WTC11 (cell line): ENCODE measurements around the gene CORO2B. TPM values are rescaled to one million over a fixed set of nuclear protein-coding genes. Genes with fewer than 3 reads are reported as not detected.
A peak's percentile ranks its signal among the peaks of the same experiment; 100 is the strongest.

ENCODE experiments used
- GABPB1 ChIP-seq: sonication (generic); formaldehyde crosslinking; IDR thresholded peaks from 2 replicates; pipeline ENCODE4 v1.8.1; 2023; ENCODE audit warnings: mild to moderate bottlenecking, missing genetic modification reagents
- JUN ChIP-seq: sonication (generic); formaldehyde crosslinking; IDR thresholded peaks from 2 replicates; pipeline ENCODE4 v1.8.0; 2023; ENCODE audit warnings: mild to moderate bottlenecking, missing genetic modification reagents
- KAT7 ChIP-seq: sonication (generic); formaldehyde crosslinking; IDR thresholded peaks from 2 replicates; pipeline ENCODE4 v1.8.1; 2023; ENCODE audit warnings: missing genetic modification reagents, mild to moderate bottlenecking, borderline replicate concordance
- OVOL2 ChIP-seq: fragments of 250-450 bp; sonication (Bioruptor Pico); IDR thresholded peaks from 2 replicates; pipeline ENCODE4 v1.9.0; 2021; ENCODE audit warnings: mild to moderate bottlenecking, borderline replicate concordance
- SMAD3 ChIP-seq: sonication (generic); formaldehyde crosslinking; IDR thresholded peaks from 2 replicates; pipeline ENCODE4 v1.8.0; 2022; ENCODE audit warnings: missing genetic modification reagents, mild to moderate bottlenecking, borderline replicate concordance
- SMAD4 ChIP-seq: sonication (generic); formaldehyde crosslinking; IDR thresholded peaks from 2 replicates; pipeline ENCODE4 v1.8.0; 2022; ENCODE audit warnings: mild to moderate bottlenecking, missing genetic modification reagents
- TCF7 ChIP-seq: sonication (generic); formaldehyde crosslinking; IDR thresholded peaks from 2 replicates; pipeline ENCODE4 v1.8.0; 2022; ENCODE audit warnings: mild to moderate bottlenecking, low read depth, missing genetic modification reagents, moderate library complexity
- ZNF232 ChIP-seq: sonication (generic); formaldehyde crosslinking; IDR thresholded peaks from 2 replicates; pipeline ENCODE4 v1.8.0; 2022; ENCODE audit warnings: mild to moderate bottlenecking, missing genetic modification reagents
- ZNF396 ChIP-seq: fragments of 250-450 bp; sonication (Bioruptor Pico); IDR thresholded peaks from 2 replicates; pipeline ENCODE4 v1.8.0; 2021; ENCODE audit warnings: mild to moderate bottlenecking, moderate library complexity, borderline replicate concordance
- total RNA-seq: library from RNA; stranded (reverse); gene quantifications from 3 replicates; pipeline ENCODE4 v1.2.3, GENCODE V29; 2021
- TF ChIP-seq, protein P1 (sequence below): sonication (generic); formaldehyde crosslinking; IDR thresholded peaks from 2 replicates; pipeline ENCODE4 v1.8.1; 2023; ENCODE audit warnings: mild to moderate bottlenecking, moderate library complexity, missing genetic modification reagents
- TF ChIP-seq, protein P2 (sequence below): sonication (generic); formaldehyde crosslinking; IDR thresholded peaks from 2 replicates; pipeline ENCODE4 v1.8.0; 2022; ENCODE audit warnings: missing genetic modification reagents
- TF ChIP-seq, protein P3 (sequence below): fragments of 250-450 bp; sonication (Bioruptor Pico); IDR thresholded peaks from 2 replicates; pipeline ENCODE4 v1.9.0; 2021; ENCODE audit warnings: mild to moderate bottlenecking
- TF ChIP-seq, protein P4 (sequence below): sonication (generic); formaldehyde crosslinking; IDR thresholded peaks from 2 replicates; pipeline ENCODE4 v1.8.1; 2023; ENCODE audit warnings: mild to moderate bottlenecking, missing genetic modification reagents, borderline replicate concordance
- TF ChIP-seq, protein P5 (sequence below): fragments of 250-450 bp; sonication (Bioruptor Pico); conservative IDR thresholded peaks from 2 replicates; pipeline ENCODE4 v1.9.0; 2021; ENCODE audit warnings: mild to moderate bottlenecking
- TF ChIP-seq, protein P6 (sequence below): sonication (generic); formaldehyde crosslinking; IDR thresholded peaks from 2 replicates; pipeline ENCODE4 v1.8.0; 2022; ENCODE audit warnings: mild to moderate bottlenecking, missing genetic modification reagents
- TF ChIP-seq, protein P7 (sequence below): sonication (generic); formaldehyde crosslinking; IDR thresholded peaks from 2 replicates; pipeline ENCODE4 v1.8.0; 2022; ENCODE audit warnings: mild to moderate bottlenecking, missing genetic modification reagents
- TF ChIP-seq, protein P8 (sequence below): fragments of 200-600 bp; IDR thresholded peaks from 2 replicates; pipeline ENCODE4 v1.8.0; 2022; ENCODE audit warnings: antibody characterized with exemption

The CORO2B gene
- total RNA-seq, 1 experiment from 2014 or later: 4.9 TPM

DNA sequence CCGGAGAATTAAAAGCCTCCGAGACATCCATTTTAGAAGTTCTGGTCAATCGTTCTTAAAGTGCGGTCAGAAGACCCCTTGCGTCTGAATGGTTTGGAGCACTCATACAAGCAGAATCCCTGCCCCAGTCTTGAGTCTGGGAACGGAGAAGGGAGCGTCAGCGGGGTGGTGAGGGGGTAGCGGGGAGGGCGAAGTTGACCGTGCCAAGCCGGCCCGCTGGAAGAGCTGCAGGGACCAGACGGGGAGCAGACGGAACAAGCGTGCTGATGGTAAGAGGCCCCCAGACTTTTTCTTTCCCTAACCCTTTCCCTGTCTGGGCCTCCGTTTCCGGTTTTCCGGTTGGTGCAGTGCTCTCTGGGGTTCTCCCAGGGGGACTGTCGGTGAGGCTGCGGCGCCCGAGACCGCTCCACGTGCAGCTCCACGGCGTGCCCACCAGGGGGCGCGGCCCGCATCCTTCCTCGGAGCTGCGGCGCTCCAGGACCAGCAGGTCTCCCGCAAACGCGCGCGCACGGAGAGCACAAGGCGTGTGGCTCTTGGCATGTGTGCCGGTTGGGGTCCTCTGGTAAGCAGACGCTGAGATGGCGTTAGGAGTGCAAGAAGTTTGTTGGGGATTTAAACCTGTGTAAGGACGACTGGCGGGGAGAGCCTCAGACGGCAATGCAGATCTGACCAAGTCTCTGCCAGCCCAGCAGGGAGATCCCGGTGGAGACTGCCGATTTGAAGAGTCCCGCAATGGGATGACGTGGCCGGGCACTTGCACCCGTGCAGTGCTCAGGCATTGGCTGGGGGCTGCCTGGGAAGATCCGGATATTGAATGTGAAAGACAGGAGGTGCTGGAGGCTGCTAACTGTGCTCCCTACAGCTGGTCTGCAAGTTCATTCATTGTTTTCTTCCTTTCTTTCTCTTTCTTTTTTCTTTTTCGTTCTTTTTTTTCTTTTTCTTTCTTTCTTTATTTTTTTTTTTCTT is 19.2 kb upstream of the CORO2B start (continued):
- TF ChIP-seq, protein P1, sequence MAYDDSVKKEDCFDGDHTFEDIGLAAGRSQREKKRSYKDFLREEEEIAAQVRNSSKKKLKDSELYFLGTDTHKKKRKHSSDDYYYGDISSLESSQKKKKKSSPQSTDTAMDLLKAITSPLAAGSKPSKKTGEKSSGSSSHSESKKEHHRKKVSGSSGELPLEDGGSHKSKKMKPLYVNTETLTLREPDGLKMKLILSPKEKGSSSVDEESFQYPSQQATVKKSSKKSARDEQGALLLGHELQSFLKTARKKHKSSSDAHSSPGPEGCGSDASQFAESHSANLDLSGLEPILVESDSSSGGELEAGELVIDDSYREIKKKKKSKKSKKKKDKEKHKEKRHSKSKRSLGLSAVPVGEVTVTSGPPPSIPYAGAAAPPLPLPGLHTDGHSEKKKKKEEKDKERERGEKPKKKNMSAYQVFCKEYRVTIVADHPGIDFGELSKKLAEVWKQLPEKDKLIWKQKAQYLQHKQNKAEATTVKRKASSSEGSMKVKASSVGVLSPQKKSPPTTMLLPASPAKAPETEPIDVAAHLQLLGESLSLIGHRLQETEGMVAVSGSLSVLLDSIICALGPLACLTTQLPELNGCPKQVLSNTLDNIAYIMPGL (CRISPR knock-in tag): peak; percentile 95
- TF ChIP-seq, protein P2, sequence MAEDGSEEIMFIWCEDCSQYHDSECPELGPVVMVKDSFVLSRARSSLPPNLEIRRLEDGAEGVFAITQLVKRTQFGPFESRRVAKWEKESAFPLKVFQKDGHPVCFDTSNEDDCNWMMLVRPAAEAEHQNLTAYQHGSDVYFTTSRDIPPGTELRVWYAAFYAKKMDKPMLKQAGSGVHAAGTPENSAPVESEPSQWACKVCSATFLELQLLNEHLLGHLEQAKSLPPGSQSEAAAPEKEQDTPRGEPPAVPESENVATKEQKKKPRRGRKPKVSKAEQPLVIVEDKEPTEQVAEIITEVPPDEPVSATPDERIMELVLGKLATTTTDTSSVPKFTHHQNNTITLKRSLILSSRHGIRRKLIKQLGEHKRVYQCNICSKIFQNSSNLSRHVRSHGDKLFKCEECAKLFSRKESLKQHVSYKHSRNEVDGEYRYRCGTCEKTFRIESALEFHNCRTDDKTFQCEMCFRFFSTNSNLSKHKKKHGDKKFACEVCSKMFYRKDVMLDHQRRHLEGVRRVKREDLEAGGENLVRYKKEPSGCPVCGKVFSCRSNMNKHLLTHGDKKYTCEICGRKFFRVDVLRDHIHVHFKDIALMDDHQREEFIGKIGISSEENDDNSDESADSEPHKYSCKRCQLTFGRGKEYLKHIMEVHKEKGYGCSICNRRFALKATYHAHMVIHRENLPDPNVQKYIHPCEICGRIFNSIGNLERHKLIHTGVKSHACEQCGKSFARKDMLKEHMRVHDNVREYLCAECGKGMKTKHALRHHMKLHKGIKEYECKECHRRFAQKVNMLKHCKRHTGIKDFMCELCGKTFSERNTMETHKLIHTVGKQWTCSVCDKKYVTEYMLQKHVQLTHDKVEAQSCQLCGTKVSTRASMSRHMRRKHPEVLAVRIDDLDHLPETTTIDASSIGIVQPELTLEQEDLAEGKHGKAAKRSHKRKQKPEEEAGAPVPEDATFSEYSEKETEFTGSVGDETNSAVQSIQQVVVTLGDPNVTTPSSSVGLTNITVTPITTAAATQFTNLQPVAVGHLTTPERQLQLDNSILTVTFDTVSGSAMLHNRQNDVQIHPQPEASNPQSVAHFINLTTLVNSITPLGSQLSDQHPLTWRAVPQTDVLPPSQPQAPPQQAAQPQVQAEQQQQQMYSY (CRISPR knock-in tag): peak; percentile 48; the same call in 1 of the 2 replicates
- TF ChIP-seq, protein P3, sequence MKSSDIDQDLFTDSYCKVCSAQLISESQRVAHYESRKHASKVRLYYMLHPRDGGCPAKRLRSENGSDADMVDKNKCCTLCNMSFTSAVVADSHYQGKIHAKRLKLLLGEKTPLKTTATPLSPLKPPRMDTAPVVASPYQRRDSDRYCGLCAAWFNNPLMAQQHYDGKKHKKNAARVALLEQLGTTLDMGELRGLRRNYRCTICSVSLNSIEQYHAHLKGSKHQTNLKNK: no peak
- no peak for TF ChIP-seq TCF7 (CRISPR knock-in tag)
- TF ChIP-seq JUN (CRISPR knock-in tag): no peak
- TF ChIP-seq, protein P4, sequence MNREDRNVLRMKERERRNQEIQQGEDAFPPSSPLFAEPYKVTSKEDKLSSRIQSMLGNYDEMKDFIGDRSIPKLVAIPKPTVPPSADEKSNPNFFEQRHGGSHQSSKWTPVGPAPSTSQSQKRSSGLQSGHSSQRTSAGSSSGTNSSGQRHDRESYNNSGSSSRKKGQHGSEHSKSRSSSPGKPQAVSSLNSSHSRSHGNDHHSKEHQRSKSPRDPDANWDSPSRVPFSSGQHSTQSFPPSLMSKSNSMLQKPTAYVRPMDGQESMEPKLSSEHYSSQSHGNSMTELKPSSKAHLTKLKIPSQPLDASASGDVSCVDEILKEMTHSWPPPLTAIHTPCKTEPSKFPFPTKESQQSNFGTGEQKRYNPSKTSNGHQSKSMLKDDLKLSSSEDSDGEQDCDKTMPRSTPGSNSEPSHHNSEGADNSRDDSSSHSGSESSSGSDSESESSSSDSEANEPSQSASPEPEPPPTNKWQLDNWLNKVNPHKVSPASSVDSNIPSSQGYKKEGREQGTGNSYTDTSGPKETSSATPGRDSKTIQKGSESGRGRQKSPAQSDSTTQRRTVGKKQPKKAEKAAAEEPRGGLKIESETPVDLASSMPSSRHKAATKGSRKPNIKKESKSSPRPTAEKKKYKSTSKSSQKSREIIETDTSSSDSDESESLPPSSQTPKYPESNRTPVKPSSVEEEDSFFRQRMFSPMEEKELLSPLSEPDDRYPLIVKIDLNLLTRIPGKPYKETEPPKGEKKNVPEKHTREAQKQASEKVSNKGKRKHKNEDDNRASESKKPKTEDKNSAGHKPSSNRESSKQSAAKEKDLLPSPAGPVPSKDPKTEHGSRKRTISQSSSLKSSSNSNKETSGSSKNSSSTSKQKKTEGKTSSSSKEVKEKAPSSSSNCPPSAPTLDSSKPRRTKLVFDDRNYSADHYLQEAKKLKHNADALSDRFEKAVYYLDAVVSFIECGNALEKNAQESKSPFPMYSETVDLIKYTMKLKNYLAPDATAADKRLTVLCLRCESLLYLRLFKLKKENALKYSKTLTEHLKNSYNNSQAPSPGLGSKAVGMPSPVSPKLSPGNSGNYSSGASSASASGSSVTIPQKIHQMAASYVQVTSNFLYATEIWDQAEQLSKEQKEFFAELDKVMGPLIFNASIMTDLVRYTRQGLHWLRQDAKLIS (CRISPR knock-in tag): 0 out of 2 replicates have a peak, but pooled peaks have one; percentile 54
- no peak for TF ChIP-seq SMAD3 (CRISPR knock-in tag)
- TF ChIP-seq ZNF232 (CRISPR knock-in tag): no peak
- no peak for TF ChIP-seq ZNF396 (CRISPR knock-in tag)
- peak; percentile 84 for TF ChIP-seq KAT7
- TF ChIP-seq, protein P5, sequence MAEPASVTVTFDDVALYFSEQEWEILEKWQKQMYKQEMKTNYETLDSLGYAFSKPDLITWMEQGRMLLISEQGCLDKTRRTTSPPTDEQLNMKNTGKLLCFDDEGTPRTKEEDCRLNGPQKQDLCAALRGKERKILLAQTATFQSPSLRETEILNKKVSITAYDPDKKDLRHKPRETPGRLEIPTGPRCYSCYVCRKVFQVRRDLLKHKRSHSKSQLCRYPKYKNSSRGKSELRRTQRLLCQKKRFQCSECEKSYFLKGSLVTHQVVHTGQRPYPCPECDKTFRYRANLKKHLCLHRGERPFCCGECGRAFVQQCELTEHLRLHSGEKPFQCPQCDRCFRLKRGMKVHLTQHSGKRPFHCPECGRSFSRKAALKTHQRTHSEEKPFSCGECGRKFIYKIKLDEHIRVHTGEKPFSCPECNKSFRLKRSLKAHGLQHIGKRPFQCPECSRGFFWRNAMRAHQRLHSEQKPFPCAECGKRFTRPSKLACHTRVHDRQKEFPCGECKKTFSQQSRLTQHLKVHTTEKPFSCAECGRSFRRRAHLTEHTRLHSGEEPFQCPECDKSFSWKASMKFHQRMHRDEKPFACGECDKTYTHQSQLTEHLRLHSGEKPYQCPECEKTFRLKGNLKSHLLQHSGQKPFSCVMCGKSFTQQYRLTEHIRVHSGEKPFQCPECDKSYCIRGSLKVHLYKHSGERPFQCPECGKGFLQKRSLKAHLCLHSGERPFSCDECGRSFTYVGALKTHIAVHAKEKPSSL (CRISPR knock-in tag): no peak
- TF ChIP-seq, protein P6, sequence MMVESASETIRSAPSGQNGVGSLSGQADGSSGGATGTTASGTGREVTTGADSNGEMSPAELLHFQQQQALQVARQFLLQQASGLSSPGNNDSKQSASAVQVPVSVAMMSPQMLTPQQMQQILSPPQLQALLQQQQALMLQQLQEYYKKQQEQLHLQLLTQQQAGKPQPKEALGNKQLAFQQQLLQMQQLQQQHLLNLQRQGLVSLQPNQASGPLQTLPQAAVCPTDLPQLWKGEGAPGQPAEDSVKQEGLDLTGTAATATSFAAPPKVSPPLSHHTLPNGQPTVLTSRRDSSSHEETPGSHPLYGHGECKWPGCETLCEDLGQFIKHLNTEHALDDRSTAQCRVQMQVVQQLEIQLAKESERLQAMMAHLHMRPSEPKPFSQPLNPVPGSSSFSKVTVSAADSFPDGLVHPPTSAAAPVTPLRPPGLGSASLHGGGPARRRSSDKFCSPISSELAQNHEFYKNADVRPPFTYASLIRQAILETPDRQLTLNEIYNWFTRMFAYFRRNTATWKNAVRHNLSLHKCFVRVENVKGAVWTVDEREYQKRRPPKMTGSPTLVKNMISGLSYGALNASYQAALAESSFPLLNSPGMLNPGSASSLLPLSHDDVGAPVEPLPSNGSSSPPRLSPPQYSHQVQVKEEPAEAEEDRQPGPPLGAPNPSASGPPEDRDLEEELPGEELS (CRISPR knock-in tag): 0 out of 2 replicates have a peak, but pooled peaks have one; percentile 63
- no peak for TF ChIP-seq GABPB1 (CRISPR knock-in tag)
- no peak for TF ChIP-seq SMAD4 (CRISPR knock-in tag)
- TF ChIP-seq OVOL2 (CRISPR knock-in tag): no peak
- TF ChIP-seq, protein P7, sequence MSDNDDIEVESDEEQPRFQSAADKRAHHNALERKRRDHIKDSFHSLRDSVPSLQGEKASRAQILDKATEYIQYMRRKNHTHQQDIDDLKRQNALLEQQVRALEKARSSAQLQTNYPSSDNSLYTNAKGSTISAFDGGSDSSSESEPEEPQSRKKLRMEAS: peak; percentile 96
- TF ChIP-seq, protein P8, sequence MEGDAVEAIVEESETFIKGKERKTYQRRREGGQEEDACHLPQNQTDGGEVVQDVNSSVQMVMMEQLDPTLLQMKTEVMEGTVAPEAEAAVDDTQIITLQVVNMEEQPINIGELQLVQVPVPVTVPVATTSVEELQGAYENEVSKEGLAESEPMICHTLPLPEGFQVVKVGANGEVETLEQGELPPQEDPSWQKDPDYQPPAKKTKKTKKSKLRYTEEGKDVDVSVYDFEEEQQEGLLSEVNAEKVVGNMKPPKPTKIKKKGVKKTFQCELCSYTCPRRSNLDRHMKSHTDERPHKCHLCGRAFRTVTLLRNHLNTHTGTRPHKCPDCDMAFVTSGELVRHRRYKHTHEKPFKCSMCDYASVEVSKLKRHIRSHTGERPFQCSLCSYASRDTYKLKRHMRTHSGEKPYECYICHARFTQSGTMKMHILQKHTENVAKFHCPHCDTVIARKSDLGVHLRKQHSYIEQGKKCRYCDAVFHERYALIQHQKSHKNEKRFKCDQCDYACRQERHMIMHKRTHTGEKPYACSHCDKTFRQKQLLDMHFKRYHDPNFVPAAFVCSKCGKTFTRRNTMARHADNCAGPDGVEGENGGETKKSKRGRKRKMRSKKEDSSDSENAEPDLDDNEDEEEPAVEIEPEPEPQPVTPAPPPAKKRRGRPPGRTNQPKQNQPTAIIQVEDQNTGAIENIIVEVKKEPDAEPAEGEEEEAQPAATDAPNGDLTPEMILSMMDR: peak; percentile 91
